GM13977 (cell line): ENCODE results near the gene CNOT6.
"Not testable (repeated sequence)": the region's sequence is repeated elsewhere in the genome, so short reads cannot be mapped to it uniquely, and the experiment has no call there.

Source experiments
- DNase-seq: peaks from one replicate; pipeline ENCODE4 v3.0.0; 2012; ENCODE audit warnings: low spot score
- in situ Hi-C: fragments of 300-500 bp; cut with MboI; formaldehyde crosslinking; loops from one replicate; pipeline ENCODE4 v1.12.0; 2022; ENCODE audit warnings: low sequenced_read_pairs, low pct_unique_long_range_greater_than_20kb, mixed read lengths, inconsistent platforms; ENCODE audit not compliant: unreplicated experiment
- TF ChIP-seq, protein P1 (sequence below): IDR thresholded peaks from 2 replicates; pipeline ENCODE4 v1.5.1; 2012; ENCODE audit warnings: mild to moderate bottlenecking, control low read depth; ENCODE audit not compliant: insufficient read depth; ENCODE audit errors: extremely low read depth, missing control alignments

Gene CNOT6

DNA sequence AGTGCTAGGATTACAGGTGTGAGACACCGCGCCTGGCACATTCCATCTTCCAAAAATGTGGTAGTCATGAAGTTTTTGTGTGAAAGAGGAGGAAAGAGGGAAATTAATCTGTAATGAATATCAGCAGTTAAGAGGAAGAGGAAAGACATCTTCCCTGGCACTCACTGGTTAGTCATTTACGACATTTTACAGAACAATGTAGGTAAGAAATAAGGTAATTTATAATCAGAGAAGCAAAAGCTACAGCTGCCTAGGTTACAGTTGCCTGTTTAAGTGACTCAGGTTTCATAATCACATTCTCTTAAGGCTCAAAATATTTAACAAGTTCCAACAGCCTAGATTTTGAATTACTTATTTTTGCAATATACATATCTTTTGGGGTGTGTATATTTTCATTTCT is 26.9 kb downstream of the CNOT6 start:
- in situ Hi-C loops, result no loop called here
- TF ChIP-seq, protein P1, sequence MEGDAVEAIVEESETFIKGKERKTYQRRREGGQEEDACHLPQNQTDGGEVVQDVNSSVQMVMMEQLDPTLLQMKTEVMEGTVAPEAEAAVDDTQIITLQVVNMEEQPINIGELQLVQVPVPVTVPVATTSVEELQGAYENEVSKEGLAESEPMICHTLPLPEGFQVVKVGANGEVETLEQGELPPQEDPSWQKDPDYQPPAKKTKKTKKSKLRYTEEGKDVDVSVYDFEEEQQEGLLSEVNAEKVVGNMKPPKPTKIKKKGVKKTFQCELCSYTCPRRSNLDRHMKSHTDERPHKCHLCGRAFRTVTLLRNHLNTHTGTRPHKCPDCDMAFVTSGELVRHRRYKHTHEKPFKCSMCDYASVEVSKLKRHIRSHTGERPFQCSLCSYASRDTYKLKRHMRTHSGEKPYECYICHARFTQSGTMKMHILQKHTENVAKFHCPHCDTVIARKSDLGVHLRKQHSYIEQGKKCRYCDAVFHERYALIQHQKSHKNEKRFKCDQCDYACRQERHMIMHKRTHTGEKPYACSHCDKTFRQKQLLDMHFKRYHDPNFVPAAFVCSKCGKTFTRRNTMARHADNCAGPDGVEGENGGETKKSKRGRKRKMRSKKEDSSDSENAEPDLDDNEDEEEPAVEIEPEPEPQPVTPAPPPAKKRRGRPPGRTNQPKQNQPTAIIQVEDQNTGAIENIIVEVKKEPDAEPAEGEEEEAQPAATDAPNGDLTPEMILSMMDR, result no peak
- DNase-seq, result no peak

GRCh38 chr5:180521591-180521990 is 27.4 kb downstream of the CNOT6 start:
- in situ Hi-C loops, result no loop called here
- no peak for DNase-seq
- TF ChIP-seq, protein P1, result no peak

DNA sequence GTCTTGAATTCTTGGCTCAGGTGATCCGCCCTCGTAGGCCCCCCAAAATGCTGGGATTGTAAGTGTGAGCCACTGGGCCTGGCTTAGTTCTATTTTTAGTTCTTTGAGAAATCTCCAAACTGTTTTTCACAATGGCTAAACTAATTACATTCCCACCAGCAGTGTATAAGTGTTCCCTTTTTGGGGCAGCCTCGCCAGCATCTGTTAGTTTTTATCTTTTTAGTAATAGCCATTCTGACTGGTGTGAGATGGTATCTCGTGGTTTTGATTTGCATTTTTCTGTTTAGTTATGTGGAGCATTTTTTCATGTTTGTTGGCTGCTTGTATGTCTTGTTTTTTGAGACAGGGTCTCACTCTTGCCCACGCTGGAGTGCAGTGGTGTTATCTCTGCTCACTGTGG is 28.2 kb downstream of the CNOT6 start:
- in situ Hi-C loops, result no loop called here
- TF ChIP-seq, protein P1, result no peak
- DNase-seq, result no peak

DNA sequence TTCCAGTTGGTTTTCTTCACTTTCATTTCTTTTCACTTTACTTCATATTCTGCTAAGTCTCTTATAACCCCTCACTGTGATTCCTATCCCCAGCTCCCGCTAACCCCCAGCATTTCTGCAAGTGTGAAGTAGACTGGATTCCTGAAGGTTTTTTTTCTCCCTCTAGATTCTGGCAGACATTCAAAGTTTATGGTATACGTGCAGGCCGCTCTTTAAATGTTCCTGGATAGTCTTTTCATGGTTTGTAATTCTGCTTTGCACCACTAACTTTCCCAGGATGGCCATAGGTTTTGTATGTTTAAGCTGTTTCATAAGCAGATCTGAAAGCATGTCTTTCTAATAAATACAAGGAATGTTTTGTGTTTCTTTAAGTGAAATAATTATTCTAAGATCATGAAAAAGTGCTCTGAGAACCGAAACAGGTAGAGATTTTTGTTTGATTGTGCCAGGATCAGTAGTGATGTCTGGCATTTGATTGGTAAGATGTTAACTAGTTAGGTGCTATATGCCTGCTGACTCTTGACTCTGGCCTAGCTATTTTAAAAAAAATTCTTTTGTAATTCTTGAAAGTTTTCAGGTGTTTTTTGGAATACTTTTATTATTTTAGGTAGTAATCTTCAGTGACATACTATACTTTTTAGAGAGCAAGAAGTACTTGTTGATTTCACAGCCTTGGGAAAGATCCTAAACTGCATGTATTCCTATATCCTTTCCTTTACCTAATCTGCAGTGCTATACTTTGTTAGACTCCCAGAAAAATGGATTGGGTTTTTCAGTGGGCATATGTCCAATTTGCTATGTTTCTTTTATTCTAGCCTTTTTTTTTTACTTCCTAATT is 29.7 kb downstream of the CNOT6 start:
- in situ Hi-C loops, result no loop called here
- no peak for DNase-seq
- TF ChIP-seq, protein P1, result no peak

DNA sequence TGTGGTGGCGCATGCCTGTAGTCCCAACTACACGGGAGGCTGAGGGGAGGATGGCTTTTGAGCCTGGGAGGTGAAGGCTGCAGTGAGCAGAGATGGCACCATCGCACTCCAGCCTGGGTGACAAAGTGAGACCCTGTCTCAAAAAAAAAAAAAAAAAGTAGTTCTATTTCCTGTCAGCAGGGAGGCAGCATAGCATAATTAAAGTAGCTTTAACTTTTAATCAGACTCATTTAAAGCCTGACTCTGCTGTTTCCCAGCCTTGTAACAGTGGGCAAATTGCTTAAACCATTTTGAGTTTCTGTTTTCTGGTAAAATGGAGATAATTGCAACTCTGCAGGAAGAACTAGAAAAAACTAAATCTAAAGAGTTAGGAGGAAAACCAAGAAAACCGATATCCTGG is 31.2 kb downstream of the CNOT6 start:
- in situ Hi-C loops, result no loop called here
- no peak for DNase-seq
- TF ChIP-seq, protein P1, result no peak

GRCh38 chr5:180526269-180526668 is 32.1 kb downstream of the CNOT6 start:
- in situ Hi-C loops, result no loop called here
- DNase-seq, result no peak
- TF ChIP-seq, protein P1, result no peak

GRCh38 chr5:180527659-180528058 is 33.5 kb downstream of the CNOT6 start:
- no peak for DNase-seq
- in situ Hi-C loops, result no loop called here
- TF ChIP-seq, protein P1, result no peak

DNA sequence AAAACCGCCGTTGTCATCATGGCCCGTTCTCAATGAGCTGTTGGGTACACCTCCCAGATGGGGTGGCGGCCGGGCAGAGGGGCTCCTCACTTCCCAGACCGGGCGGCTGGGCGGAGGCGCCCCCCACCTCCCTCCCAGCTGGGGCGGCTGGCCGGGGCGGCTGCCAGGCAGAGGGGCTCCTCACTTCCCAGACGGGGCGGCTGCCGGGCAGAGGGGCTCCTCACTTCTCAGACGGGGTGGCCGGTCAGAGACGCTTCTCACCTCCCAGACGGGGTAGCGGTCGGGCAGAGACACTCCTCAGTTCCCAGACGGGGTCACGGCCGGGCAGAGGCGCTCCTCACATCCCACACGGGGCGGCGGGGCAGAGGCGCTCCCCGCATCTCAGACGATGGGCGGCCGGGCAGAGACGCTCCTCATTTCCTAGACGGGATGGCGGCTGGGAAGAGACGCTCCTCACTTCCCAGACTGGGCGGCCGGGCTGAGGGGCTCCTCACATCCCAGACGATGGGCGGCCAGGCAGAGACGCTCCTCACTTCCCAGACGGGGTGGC is 36.9 kb downstream of the CNOT6 start:
- in situ Hi-C loops, DNase-seq: not testable (repeated sequence)
